Neuronal stem cell (in vitro differentiated cells): Measurements from ENCODE around the gene PPM1K.
A peak's percentile ranks its signal among the peaks of the same experiment; 100 is the strongest.

Experiments used
- DNase-seq: peaks from one replicate; pipeline ENCODE4 v3.0.0-alpha.2; 2013; ENCODE audit warnings: low spot score
- H2AFZ ChIP-seq: one replicate; pipeline ENCODE4 v1.6.1; 2013; ENCODE audit warnings: mild to moderate bottlenecking, low read length, inconsistent platforms
- H2AK5ac ChIP-seq: 2 replicates; pipeline ENCODE4 v1.6.1; 2013; ENCODE audit warnings: low read depth, mild to moderate bottlenecking, inconsistent platforms, low read length, moderate library complexity, mixed read lengths
- H2BK120ac ChIP-seq: 2 replicates; pipeline ENCODE4 v1.6.1; 2013; ENCODE audit warnings: low read depth, mild to moderate bottlenecking, inconsistent platforms, low read length, moderate library complexity, mixed read lengths
- H2BK12ac ChIP-seq: one replicate; pipeline ENCODE4 v1.6.1; 2013; ENCODE audit warnings: low read length, inconsistent platforms
- H2BK15ac ChIP-seq: 2 replicates; pipeline ENCODE4 v1.6.1; 2013; ENCODE audit warnings: mild to moderate bottlenecking, low read length, inconsistent platforms, mixed read lengths
- H2BK5ac ChIP-seq: one replicate; pipeline ENCODE4 v1.6.1; 2013; ENCODE audit warnings: inconsistent platforms, mild to moderate bottlenecking, low read length, moderate library complexity
- H3K14ac ChIP-seq: one replicate; pipeline ENCODE4 v1.6.1; 2013; ENCODE audit warnings: low read length, inconsistent platforms
- H3K18ac ChIP-seq: 2 replicates; pipeline ENCODE4 v1.6.1; 2013; ENCODE audit warnings: low read length, inconsistent platforms
- H3K23ac ChIP-seq: 2 replicates; pipeline ENCODE4 v1.6.1; 2013; ENCODE audit warnings: low read depth, mild to moderate bottlenecking, mixed read lengths, low read length, inconsistent platforms; ENCODE audit not compliant: poor library complexity
- H3K27ac ChIP-seq: replicated peaks from 3 replicates; pipeline ENCODE4 v1.5.1; 2013; ENCODE audit warnings: low read length, inconsistent platforms
- H3K27me3 ChIP-seq, 3 experiments: 2 replicates each; pipeline ENCODE4 v1.6.1; 2013; ENCODE audit warnings: low read length in 3 of 3, mild to moderate bottlenecking in 2 of 3, inconsistent platforms in 1 of 3, low read depth in 1 of 3, mixed read lengths in 1 of 3, moderate library complexity in 1 of 3; ENCODE audit not compliant: control insufficient read depth in 3 of 3, insufficient read depth in 3 of 3
- H3K36me3 ChIP-seq, 2 donors: replicated peaks in 1 of 2; 2 replicates each; pipeline ENCODE4 v1.6.1; 2013; ENCODE audit warnings: low read length in 2 of 2; ENCODE audit not compliant: control insufficient read depth in 2 of 2, insufficient read depth in 2 of 2
- H3K4ac ChIP-seq: 2 replicates; pipeline ENCODE4 v1.6.1; 2013; ENCODE audit warnings: inconsistent platforms, mild to moderate bottlenecking, low read length, moderate library complexity
- H3K4me1 ChIP-seq, 2 donors: 1 replicate in 1 of 2; 2 replicates in 1 of 2; pipeline ENCODE4 v1.6.1; 2013; ENCODE audit warnings: low read length in 2 of 2, low read depth in 1 of 2; ENCODE audit not compliant: control insufficient read depth in 2 of 2, insufficient read depth in 1 of 2
- H3K4me2 ChIP-seq: one replicate; pipeline ENCODE4 v1.6.1; 2013; ENCODE audit warnings: mild to moderate bottlenecking, low read length, inconsistent platforms; ENCODE audit not compliant: insufficient read depth, poor library complexity, severe bottlenecking
- H3K4me3 ChIP-seq, 2 donors: 2 replicates each; pipeline ENCODE4 v1.5.1; 2013; ENCODE audit warnings: low read length in 2 of 2, mild to moderate bottlenecking in 2 of 2, inconsistent platforms in 1 of 2, moderate library complexity in 1 of 2
- H3K79me1 ChIP-seq: one replicate; pipeline ENCODE4 v1.6.1; 2013; ENCODE audit warnings: low read depth, mild to moderate bottlenecking, inconsistent platforms, low read length, moderate library complexity
- H3K9ac ChIP-seq: one replicate; pipeline ENCODE4 v1.6.1; 2013; ENCODE audit warnings: mild to moderate bottlenecking, low read depth, low read length, inconsistent platforms; ENCODE audit not compliant: poor library complexity
- H3K9me3 ChIP-seq, 2 donors: replicated peaks in 1 of 2; 2 replicates each; pipeline versions ENCODE3 to v1.6.1; 2013; ENCODE audit warnings: low read length in 2 of 2, mild to moderate bottlenecking in 2 of 2, inconsistent platforms in 1 of 2, low read depth in 1 of 2, mixed read lengths in 1 of 2, moderate library complexity in 1 of 2; ENCODE audit not compliant: control insufficient read depth in 2 of 2, insufficient read depth in 1 of 2
- H4K8ac ChIP-seq: one replicate; pipeline ENCODE4 v1.6.1; 2013; ENCODE audit warnings: low read depth, mild to moderate bottlenecking, inconsistent platforms, low read length, moderate library complexity
- H4K91ac ChIP-seq: one replicate; pipeline ENCODE4 v1.6.1; 2013; ENCODE audit warnings: low read length, low read depth, mild to moderate bottlenecking, inconsistent platforms; ENCODE audit not compliant: poor library complexity
- WGBS, 2 donors: extraction: QIAGEN DNeasy Blood & Tissue Kit; methylation state at CpG; one replicate each; pipeline ENCODE4 v1.1.7; 2013; ENCODE audit warnings: missing lambda C conversion rate in 2 of 2, mixed read lengths in 1 of 2; ENCODE audit not compliant: insufficient read length in 2 of 2, insufficient replicate concordance in 1 of 2; ENCODE audit errors: extremely low coverage in 2 of 2; 5-methylcytosine and 5-hydroxymethylcytosine counted together

PPM1K gene

DNA sequence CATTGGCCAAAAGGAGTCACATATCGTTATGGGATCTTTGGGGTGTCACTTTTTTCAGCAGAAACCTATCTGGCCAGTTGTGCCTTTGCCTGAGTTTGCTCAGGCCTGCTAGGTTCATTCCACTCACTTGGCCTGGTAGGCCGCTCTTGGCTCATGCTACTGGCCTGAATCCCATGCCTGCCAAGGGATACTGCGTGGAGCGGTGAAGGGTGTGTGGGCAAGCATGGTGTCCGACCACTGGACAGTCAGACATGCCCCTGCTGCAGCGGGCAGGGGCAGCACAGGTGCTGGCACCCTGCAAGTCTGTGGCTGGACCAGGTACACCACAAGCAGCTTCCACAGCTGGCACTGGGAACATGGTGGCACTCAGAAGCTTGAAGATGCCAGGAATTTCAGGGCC lies 11.3 kb upstream of the PPM1K start:
- Histone ChIP-seq H2BK12ac (peak overlapping the region; percentile 64), H3K23ac (no peak overlapping the region), H3K9ac (no peak overlapping the region), H3K36me3 (no peaks in the 10 kb centered on the region), H3K79me1 (no peaks in the 10 kb centered on the region), H3K18ac (no peak overlapping the region), H3K4me1 (no peaks in the 10 kb centered on the region), H3K27me3 (peaks cover 0 to 13% (median 0%) of the 10 kb centered on the region in 3 experiments), H3K9me3 (no peaks in the 10 kb centered on the region), H2AK5ac (no peak overlapping the region), H2AFZ (no peak overlapping the region), H2BK15ac (no peak overlapping the region), H4K8ac (no peak overlapping the region), H3K27ac (no peak overlapping the region), H3K4ac (no peak overlapping the region), H2BK120ac (no peak overlapping the region), H4K91ac (no peak overlapping the region), H2BK5ac (no peak overlapping the region), H3K14ac (no peak overlapping the region), H3K4me3 (no peak overlapping the region), H3K4me2 (no peak overlapping the region)
- no peak for DNase-seq
- no CpG with 5 or more reads among the region's 6 CpGs for WGBS, 2 donors

DNA sequence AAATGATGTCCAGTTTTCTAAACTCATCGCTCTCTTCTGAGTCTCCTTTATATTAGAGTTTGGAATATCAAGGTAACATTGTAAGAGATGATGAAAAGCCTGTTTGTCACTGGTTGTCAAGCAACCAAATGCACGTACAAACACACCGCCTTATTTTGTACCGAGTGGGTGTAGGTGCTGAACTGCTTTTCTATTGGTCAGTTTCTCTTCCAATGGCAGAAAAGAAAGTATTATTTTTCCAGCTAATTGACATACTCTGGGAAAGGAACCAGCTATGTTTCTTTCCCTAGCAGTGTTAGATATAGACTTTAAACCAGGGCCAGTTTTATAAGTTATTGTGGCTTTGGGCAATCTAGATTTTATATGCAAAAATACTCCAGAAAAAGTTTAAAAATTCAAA lies 6.6 kb upstream of the PPM1K start:
- no peak overlapping the region for H2AFZ ChIP-seq
- H4K91ac ChIP-seq: no peak overlapping the region
- no peak overlapping the region for H2AK5ac ChIP-seq
- no peak for DNase-seq
- no peak overlapping the region for H3K18ac ChIP-seq
- no peak overlapping the region for H2BK5ac ChIP-seq
- H2BK12ac ChIP-seq: no peak overlapping the region
- no peak overlapping the region for H3K4ac ChIP-seq
- no peak overlapping the region for H3K14ac ChIP-seq
- peaks cover 0 to 13% (median 0%) of the 10 kb centered on the region in 3 experiments for H3K27me3 ChIP-seq
- no peaks in the 10 kb centered on the region for H3K79me1 ChIP-seq
- H3K27ac ChIP-seq: no peak overlapping the region
- no peaks in the 10 kb centered on the region for H3K9me3 ChIP-seq
- H2BK15ac ChIP-seq: no peak overlapping the region
- H3K4me1 ChIP-seq: no peaks in the 10 kb centered on the region
- H3K9ac ChIP-seq: no peak overlapping the region
- H3K23ac ChIP-seq: no peak overlapping the region
- H3K36me3 ChIP-seq: no peaks in the 10 kb centered on the region
- no peak overlapping the region for H2BK120ac ChIP-seq
- no CpG with 5 or more reads among the region's 4 CpGs for whole genome bisulfite sequencing, 2 donors
- no peak overlapping the region for H4K8ac ChIP-seq
- no peak overlapping the region for H3K4me2 ChIP-seq
- H3K4me3 ChIP-seq: no peak overlapping the region

DNA sequence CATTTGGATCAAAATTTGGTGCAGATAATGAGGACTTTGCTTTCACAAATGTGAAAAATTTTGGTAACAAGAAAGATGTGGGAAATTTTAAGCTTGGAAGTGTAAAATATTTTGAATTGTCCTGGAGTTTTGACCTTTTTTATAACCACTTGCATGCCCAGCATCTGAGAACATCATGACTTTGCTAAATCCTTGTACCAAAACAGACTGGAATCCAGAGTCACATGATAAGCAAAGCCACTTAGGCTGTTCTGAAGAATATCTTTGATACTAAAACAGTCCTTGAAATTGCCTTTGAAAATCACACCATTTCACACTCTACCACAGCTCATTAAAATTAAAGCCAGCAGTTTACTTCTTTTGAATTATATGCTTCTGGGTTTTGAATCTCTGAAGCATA lies 2.5 kb upstream of the PPM1K start:
- Histone ChIP-seq H3K4me2 (no peak overlapping the region), H3K4me3 (no peak overlapping the region), H2AK5ac (no peak overlapping the region), H3K9ac (no peak overlapping the region), H2BK12ac (no peak overlapping the region), H4K91ac (no peak overlapping the region), H2BK5ac (no peak overlapping the region), H3K4me1 (peaks cover 4 to 9% of the 10 kb centered on the region in 2 donors), H2BK120ac (no peak overlapping the region), H3K18ac (no peak overlapping the region), H3K14ac (no peak overlapping the region), H3K9me3 (no peaks in the 10 kb centered on the region), H3K79me1 (no peaks in the 10 kb centered on the region), H4K8ac (no peak overlapping the region), H3K4ac (no peak overlapping the region), H3K27ac (no peak overlapping the region), H3K23ac (no peak overlapping the region), H2AFZ (no peak overlapping the region), H3K36me3 (no peaks in the 10 kb centered on the region), H2BK15ac (no peak overlapping the region), H3K27me3 (peaks cover 0 to 6% (median 3%) of the 10 kb centered on the region in 3 experiments)
- DNase-seq: no peak

DNA sequence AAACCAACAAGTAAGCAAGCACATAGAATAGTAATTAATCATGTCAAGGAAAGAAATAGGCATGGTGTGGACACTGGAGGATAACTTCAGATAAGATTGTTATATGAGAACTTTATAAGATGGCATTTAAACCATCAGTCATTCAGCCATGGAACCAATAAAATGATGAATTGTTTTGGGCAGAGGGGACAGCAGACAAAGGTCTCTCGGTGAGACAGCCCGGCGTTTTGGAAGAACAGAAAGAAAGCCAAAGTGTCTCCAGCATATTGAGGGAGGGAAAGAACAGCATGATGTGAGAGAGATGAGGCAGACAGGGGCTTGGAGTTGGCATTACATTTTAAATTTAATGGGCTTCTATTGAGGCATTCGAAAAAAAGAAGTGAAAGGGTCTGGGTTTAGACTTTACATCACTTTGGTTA lies 883 bp upstream of the PPM1K start:
- Histone ChIP-seq H3K9me3 (no peaks in the 10 kb centered on the region), H3K27ac (no peak overlapping the region), H2AFZ (peak overlapping the region; percentile 94), H4K91ac (no peak overlapping the region), H3K18ac (no peak overlapping the region), H4K8ac (no peak overlapping the region), H3K23ac (no peak overlapping the region), H3K4ac (no peak overlapping the region), H2BK15ac (no peak overlapping the region), H2BK12ac (no peak overlapping the region), H3K36me3 (no peaks in the 10 kb centered on the region), H3K79me1 (no peaks in the 10 kb centered on the region), H3K9ac (no peak overlapping the region), H3K14ac (no peak overlapping the region), H3K4me1 (peaks cover 4 to 9% of the 10 kb centered on the region in 2 donors), H2BK120ac (no peak overlapping the region), H2BK5ac (no peak overlapping the region), H3K4me3 (peak overlapping the region in 1 of 2 donors; percentile 83), H3K27me3 (peaks cover 0 to 5% (median 0%) of the 10 kb centered on the region in 3 experiments), H3K4me2 (peak overlapping the region; percentile 93), H2AK5ac (no peak overlapping the region)
- DNase-seq: no peak
- WGBS, 2 donors: no CpG with 5 or more reads among the region's 4 CpGs
